Thoracic aorta (tissue), 2 donors: Measurements from ENCODE around the gene SAMM50. TPM values are rescaled to one million over a fixed set of nuclear protein-coding genes. Genes with fewer than 3 reads are reported as not detected.

ENCODE experiments used
- ATAC-seq: fragments of 150-250 bp; one replicate; pipeline ENCODE4 v1.8.0; 2017; ENCODE audit warnings: low read depth; ENCODE audit not compliant: insufficient number of reproducible peaks, low FRiP score
- DNase-seq: peaks from one replicate; pipeline ENCODE4 v3.0.0-alpha.2; 2020; ENCODE audit warnings: low spot score
- H3K27ac ChIP-seq, 2 donors: fragments of 200-600 bp; sonication (generic); 1 replicate in 1 of 2; 2 replicates in 1 of 2; pipeline ENCODE4 v1.5.1; 2016; ENCODE audit warnings: mild to moderate bottlenecking in 2 of 2, moderate library complexity in 2 of 2
- H3K27me3 ChIP-seq: fragments of 200-600 bp; sonication (generic); replicated peaks from 2 replicates; pipeline ENCODE4 v1.6.0; 2016; ENCODE audit warnings: mild to moderate bottlenecking; ENCODE audit not compliant: insufficient read depth
- H3K36me3 ChIP-seq: fragments of 200-600 bp; sonication (generic); one replicate; pipeline ENCODE4 v1.5.1; 2016
- H3K4me1 ChIP-seq, 2 donors: fragments of 200-600 bp; sonication (generic); 1 replicate in 1 of 2; 2 replicates in 1 of 2; pipeline versions ENCODE4 v1.5.1 to v1.6.0; 2016; ENCODE audit warnings: low read depth in 2 of 2, mild to moderate bottlenecking in 1 of 2; ENCODE audit not compliant: control insufficient read depth in 1 of 2
- H3K4me3 ChIP-seq: fragments of 200-600 bp; sonication (generic); 2 replicates; pipeline ENCODE4 v1.5.1; 2016; ENCODE audit warnings: mild to moderate bottlenecking
- H3K9me3 ChIP-seq: fragments of 200-600 bp; sonication (generic); 2 replicates; pipeline ENCODE4 v1.5.1; 2016
- total RNA-seq, 2 donors: library from RNA; depleted of rRNA; stranded (reverse); fragments of >200 nt; gene quantifications; one replicate each; pipeline versions ENCODE4 v1.1.0 to v1.2.3, GENCODE V29; 2016
- TF ChIP-seq, protein P1 (sequence below): fragments of 200-600 bp; sonication (generic); IDR thresholded peaks from one replicate; pipeline ENCODE4 v1.5.1; 2019; ENCODE audit warnings: antibody characterized with exemption

The SAMM50 gene
- total RNA-seq, 2 donors from 2014 or later: 22.6 to 28.1 TPM

- Histone ChIP-seq H3K36me3 (peaks cover 34% of the 10 kb centered on the region), H3K9me3 (no peaks in the 10 kb centered on the region), H3K4me1 (no peaks in the 10 kb centered on the region), H3K4me3 (no peak overlapping the region), H3K27me3 (no peaks in the 10 kb centered on the region), H3K27ac (no peak overlapping the region)
- no peak for ATAC-seq
- no peak for DNase-seq
- TF ChIP-seq, protein P1, sequence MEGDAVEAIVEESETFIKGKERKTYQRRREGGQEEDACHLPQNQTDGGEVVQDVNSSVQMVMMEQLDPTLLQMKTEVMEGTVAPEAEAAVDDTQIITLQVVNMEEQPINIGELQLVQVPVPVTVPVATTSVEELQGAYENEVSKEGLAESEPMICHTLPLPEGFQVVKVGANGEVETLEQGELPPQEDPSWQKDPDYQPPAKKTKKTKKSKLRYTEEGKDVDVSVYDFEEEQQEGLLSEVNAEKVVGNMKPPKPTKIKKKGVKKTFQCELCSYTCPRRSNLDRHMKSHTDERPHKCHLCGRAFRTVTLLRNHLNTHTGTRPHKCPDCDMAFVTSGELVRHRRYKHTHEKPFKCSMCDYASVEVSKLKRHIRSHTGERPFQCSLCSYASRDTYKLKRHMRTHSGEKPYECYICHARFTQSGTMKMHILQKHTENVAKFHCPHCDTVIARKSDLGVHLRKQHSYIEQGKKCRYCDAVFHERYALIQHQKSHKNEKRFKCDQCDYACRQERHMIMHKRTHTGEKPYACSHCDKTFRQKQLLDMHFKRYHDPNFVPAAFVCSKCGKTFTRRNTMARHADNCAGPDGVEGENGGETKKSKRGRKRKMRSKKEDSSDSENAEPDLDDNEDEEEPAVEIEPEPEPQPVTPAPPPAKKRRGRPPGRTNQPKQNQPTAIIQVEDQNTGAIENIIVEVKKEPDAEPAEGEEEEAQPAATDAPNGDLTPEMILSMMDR: no peak
These were observed 9.1 kb downstream of the SAMM50 start for GRCh38 chr22:43964314-43964857.

DNA sequence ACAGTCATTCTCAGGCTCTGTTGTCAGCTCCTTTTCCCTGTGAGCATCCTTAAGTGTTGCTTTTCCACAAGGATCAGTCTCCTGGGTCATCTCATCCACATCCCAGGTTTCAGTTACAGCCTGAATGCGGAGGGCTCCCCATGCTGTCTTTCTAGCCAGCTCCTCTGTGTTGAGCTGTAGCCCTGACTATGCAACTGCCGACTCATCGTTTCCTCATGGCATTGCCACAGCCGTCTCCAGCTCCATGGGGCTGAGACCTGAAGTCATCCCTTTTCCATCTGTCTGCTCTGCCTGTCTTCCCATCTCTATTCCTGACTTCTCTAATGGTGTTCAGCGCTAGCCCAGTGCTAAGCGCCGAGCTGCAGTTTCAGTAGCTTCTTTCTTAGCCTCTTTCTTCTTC lies 11.8 kb downstream of the SAMM50 start:
- DNase-seq: no peak

GRCh38 chr22:43968614-43969013 lies 13.4 kb downstream of the SAMM50 start:
- DNase-seq (no peak), ATAC-seq (no peak)
- no peaks in the 10 kb centered on the region for H3K9me3 ChIP-seq
- H3K4me1 ChIP-seq: no peaks in the 10 kb centered on the region
- TF ChIP-seq, protein P1: no peak
- H3K36me3 ChIP-seq: peaks cover 39% of the 10 kb centered on the region
- no peak overlapping the region for H3K4me3 ChIP-seq
- H3K27me3 ChIP-seq: no peaks in the 10 kb centered on the region
- no peak overlapping the region for H3K27ac ChIP-seq

More for the DNA sequence above, 11.8 kb downstream of the SAMM50 start:
- Histone ChIP-seq H3K27me3 (no peaks in the 10 kb centered on the region), H3K9me3 (no peaks in the 10 kb centered on the region), H3K4me1 (no peaks in the 10 kb centered on the region), H3K4me3 (no peak overlapping the region), H3K36me3 (peaks cover 36% of the 10 kb centered on the region), H3K27ac (no peak overlapping the region)
- TF ChIP-seq, protein P1: no peak
- no peak for ATAC-seq

DNA sequence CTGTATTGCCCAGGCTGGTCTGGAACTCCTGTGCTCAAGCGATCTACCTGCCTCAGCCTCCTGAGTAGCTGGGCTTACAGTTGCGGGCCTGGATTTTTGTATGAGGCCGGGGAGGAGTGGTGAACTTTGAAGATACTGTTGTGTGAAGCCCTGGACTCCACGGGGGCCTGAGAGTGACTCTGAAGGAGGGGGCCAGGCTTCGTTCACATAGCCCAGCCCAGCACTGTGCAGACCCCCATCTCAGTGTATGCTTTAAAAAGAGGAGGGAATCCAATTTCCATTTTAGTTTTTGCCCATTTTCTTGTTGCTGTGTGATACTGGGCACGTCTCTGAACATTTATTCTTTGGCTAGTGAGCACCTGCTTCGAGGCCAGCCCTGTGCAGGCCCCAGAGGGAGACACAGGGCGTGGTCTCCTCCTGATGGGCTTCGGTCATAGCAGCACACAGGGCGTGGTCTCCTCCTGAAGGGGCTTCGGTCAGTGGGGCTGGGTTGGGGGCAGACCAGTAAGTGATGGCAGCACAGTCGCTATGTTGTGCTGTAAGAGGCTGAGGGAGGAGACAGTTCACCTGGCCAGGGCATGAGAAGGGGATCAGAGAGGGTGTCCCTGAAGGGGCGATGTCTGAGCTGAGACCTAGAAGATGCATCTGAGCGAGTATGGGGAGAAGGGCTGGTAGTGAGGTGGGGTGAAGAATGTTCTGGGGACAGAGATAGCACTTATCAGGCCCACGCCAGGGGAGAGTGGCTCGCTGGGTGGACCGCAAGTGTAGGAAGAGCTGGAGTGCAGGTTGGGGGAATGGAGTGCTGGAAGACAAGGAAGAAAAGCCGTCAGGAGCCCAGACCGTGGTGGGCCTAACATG lies 14.0 kb downstream of the SAMM50 start:
- H3K4me1 ChIP-seq: no peaks in the 10 kb centered on the region
- no peak overlapping the region for H3K27ac ChIP-seq
- ATAC-seq: no peak
- H3K9me3 ChIP-seq: no peaks in the 10 kb centered on the region
- H3K36me3 ChIP-seq: peaks cover 41% of the 10 kb centered on the region
- TF ChIP-seq, protein P1: no peak
- H3K27me3 ChIP-seq: no peaks in the 10 kb centered on the region
- no peak overlapping the region for H3K4me3 ChIP-seq
- no peak for DNase-seq

- Histone ChIP-seq H3K4me3 (no peak overlapping the region), H3K27me3 (no peaks in the 10 kb centered on the region), H3K36me3 (peaks cover 43% of the 10 kb centered on the region), H3K27ac (no peak overlapping the region), H3K9me3 (no peaks in the 10 kb centered on the region), H3K4me1 (no peaks in the 10 kb centered on the region)
- ATAC-seq (no peak), DNase-seq (no peak)
- TF ChIP-seq, protein P1: no peak
These were observed 14.9 kb downstream of the SAMM50 start for GRCh38 chr22:43969989-43970755.
